HUES48 (cell line): ENCODE results near the gene NFE2L1.
"Not testable (repeated sequence)": the region's sequence is repeated elsewhere in the genome, so short reads cannot be mapped to it uniquely, and the experiment has no call there.

Source experiments
- H3K27ac ChIP-seq: one replicate; pipeline ENCODE4 v1.7.0; 2013; ENCODE audit warnings: low read depth, low read length, inconsistent platforms
- H3K27me3 ChIP-seq: 2 replicates; pipeline ENCODE4 v1.6.1; 2013; ENCODE audit warnings: mild to moderate bottlenecking, low read length; ENCODE audit not compliant: control insufficient read depth, insufficient read depth
- H3K36me3 ChIP-seq: 2 replicates; pipeline ENCODE4 v1.6.1; 2013; ENCODE audit warnings: low read length; ENCODE audit not compliant: control insufficient read depth, insufficient read depth
- H3K4me1 ChIP-seq: 2 replicates; pipeline ENCODE4 v1.6.1; 2013; ENCODE audit warnings: mild to moderate bottlenecking, low read length; ENCODE audit not compliant: control insufficient read depth, insufficient read depth
- H3K4me3 ChIP-seq: 2 replicates; pipeline ENCODE4 v1.5.1; 2013; ENCODE audit warnings: mild to moderate bottlenecking, low read depth, low read length
- H3K9ac ChIP-seq: 2 replicates; pipeline ENCODE4 v1.6.1; 2013; ENCODE audit warnings: mild to moderate bottlenecking, low read depth, low read length, moderate library complexity
- H3K9me3 ChIP-seq: 2 replicates; pipeline ENCODE4 v1.6.1; 2013; ENCODE audit warnings: low read length; ENCODE audit not compliant: control insufficient read depth, insufficient read depth

Gene NFE2L1

GRCh38 chr17:48047741-48048383 is at the start of gene NFE2L1:
NFE2L1 (plus strand) TSS chr17:48048359; CDS start chr17:48051119, 2,760 bp downstream.
- Histone ChIP-seq H3K36me3 (peaks cover 25% of the 10 kb centered on the region), H3K4me3 (peak within 1 kb of the TSS; percentile 75), H3K9ac (peak within 1 kb of the TSS; percentile 92), H3K4me1 (peaks cover 40% of the 10 kb centered on the region), H3K9me3 (no peaks in the 10 kb centered on the region), H3K27ac (peak within 1 kb of the TSS; percentile 98), H3K27me3 (no peaks in the 10 kb centered on the region)

- Histone ChIP-seq H3K27me3 (0 out of 2 replicates have a peak, but pooled peaks cover 3% of the 10 kb centered on the region), H3K36me3 (no peaks in the 10 kb centered on the region), H3K9me3 (no peaks in the 10 kb centered on the region), H3K4me1 (peaks cover 44% of the 10 kb centered on the region), H3K4me3 (no peak overlapping the region), H3K27ac (peak overlapping the region; percentile 33), H3K9ac (no peak overlapping the region)
These were observed 48.6 kb upstream of the NFE2L1 start for GRCh38 chr17:47999582-47999981.

- Histone ChIP-seq H3K4me3 (no peak overlapping the region), H3K9me3 (no peaks in the 10 kb centered on the region), H3K27me3 (no peaks in the 10 kb centered on the region), H3K36me3 (no peaks in the 10 kb centered on the region), H3K9ac (no peak overlapping the region), H3K27ac (peak overlapping the region; percentile 28), H3K4me1 (peaks cover 45% of the 10 kb centered on the region)
These were observed 47.0 kb upstream of the NFE2L1 start for GRCh38 chr17:48001197-48001596.

GRCh38 chr17:48001657-48002056 is 46.5 kb upstream of the NFE2L1 start:
- H3K9ac ChIP-seq, H3K9me3 ChIP-seq, H3K36me3 ChIP-seq, H3K27me3 ChIP-seq, H3K4me3 ChIP-seq: not testable (repeated sequence)
- Histone ChIP-seq H3K4me1 (peaks cover 45% of the 10 kb centered on the region), H3K27ac (peak overlapping the region; percentile 96)

GRCh38 chr17:48002266-48002915 is 45.8 kb upstream of the NFE2L1 start:
- no peaks in the 10 kb centered on the region for H3K9me3 ChIP-seq
- peak overlapping the region; percentile 57 for H3K9ac ChIP-seq
- H3K36me3 ChIP-seq = no peaks in the 10 kb centered on the region
- H3K4me3 ChIP-seq = no peak overlapping the region
- peak overlapping the region; percentile 96 for H3K27ac ChIP-seq
- peaks cover 50% of the 10 kb centered on the region for H3K4me1 ChIP-seq
- H3K27me3 ChIP-seq = no peaks in the 10 kb centered on the region

- Histone ChIP-seq H3K27ac (peak overlapping the region; percentile 96), H3K9me3 (no peaks in the 10 kb centered on the region), H3K36me3 (no peaks in the 10 kb centered on the region), H3K27me3 (no peaks in the 10 kb centered on the region), H3K4me1 (peaks cover 50% of the 10 kb centered on the region), H3K9ac (peak overlapping the region; percentile 57), H3K4me3 (no peak overlapping the region)
These were observed 45.2 kb upstream of the NFE2L1 start for GRCh38 chr17:48002916-48003416.

GRCh38 chr17:48003417-48004151 is 44.6 kb upstream of the NFE2L1 start:
- Histone ChIP-seq H3K9ac (peak overlapping the region; percentile 48), H3K27ac (peak overlapping the region; percentile 96), H3K9me3 (no peaks in the 10 kb centered on the region), H3K27me3 (no peaks in the 10 kb centered on the region), H3K4me1 (peaks cover 50% of the 10 kb centered on the region), H3K4me3 (peak overlapping the region; percentile 45), H3K36me3 (no peaks in the 10 kb centered on the region)

- H3K4me1 ChIP-seq = peaks cover 44% of the 10 kb centered on the region
- no peak overlapping the region for H3K9ac ChIP-seq
- no peaks in the 10 kb centered on the region for H3K27me3 ChIP-seq
- H3K27ac ChIP-seq = peak overlapping the region; percentile 96
- H3K36me3 ChIP-seq = no peaks in the 10 kb centered on the region
- H3K4me3 ChIP-seq = no peak overlapping the region
- H3K9me3 ChIP-seq = no peaks in the 10 kb centered on the region
These were observed 43.2 kb upstream of the NFE2L1 start for GRCh38 chr17:48004983-48005382.

- Histone ChIP-seq H3K9me3 (no peaks in the 10 kb centered on the region), H3K27me3 (no peaks in the 10 kb centered on the region), H3K4me3 (no peak overlapping the region), H3K9ac (no peak overlapping the region), H3K27ac (no peak overlapping the region), H3K36me3 (no peaks in the 10 kb centered on the region), H3K4me1 (peaks cover 43% of the 10 kb centered on the region)
These were observed 41.0 kb upstream of the NFE2L1 start for GRCh38 chr17:48006936-48007709.

GRCh38 chr17:48010193-48010592 is 38.0 kb upstream of the NFE2L1 start:
- Histone ChIP-seq H3K4me1 (peaks cover 28% of the 10 kb centered on the region), H3K27me3 (peaks cover 16% of the 10 kb centered on the region), H3K9me3 (no peaks in the 10 kb centered on the region), H3K4me3 (no peak overlapping the region), H3K9ac (no peak overlapping the region), H3K36me3 (no peaks in the 10 kb centered on the region), H3K27ac (no peak overlapping the region)
